BJ (cell line): ENCODE data around the gene HOMER1. TPM values are rescaled to one million over a fixed set of nuclear protein-coding genes. Genes with fewer than 3 reads are reported as not detected.

Source experiments
- CTCF ChIA-PET: fragments of 350-600 bp; formaldehyde crosslinking; extraction: SDS; loops from one replicate; lab custom pipeline; 2021; ENCODE audit warnings: antibody characterized with exemption, inconsistent platforms; lab: Yijun Ruan, JAX
- POLR2A ChIA-PET: fragments of 300-600 bp; sonication (Branson Sonifier 250); formaldehyde crosslinking; extraction: SDS; loops from one replicate; lab custom pipeline; 2021; ENCODE audit warnings: antibody characterized with exemption; lab: Charles Lee
- DNase-seq: peaks from one replicate; pipeline ENCODE4 v3.0.0-alpha.2; 2011; ENCODE audit warnings: low read depth
- H3K27me3 ChIP-seq: 2 replicates; pipeline ENCODE4 v1.6.0; 2011; ENCODE audit warnings: low read length; ENCODE audit not compliant: control insufficient read depth, insufficient read depth
- H3K36me3 ChIP-seq: 2 replicates; pipeline ENCODE4 v1.5.1; 2011; ENCODE audit warnings: low read length; ENCODE audit not compliant: control insufficient read depth, insufficient read depth
- H3K4me3 ChIP-seq: 2 replicates; pipeline ENCODE4 v1.5.1; 2011; ENCODE audit warnings: low read depth, mild to moderate bottlenecking, control low read depth, low read length
- CTCF ChIP-seq: IDR thresholded peaks from 2 replicates; pipeline ENCODE4 v1.5.1; 2011; ENCODE audit warnings: low read depth, mild to moderate bottlenecking, control low read depth, inconsistent platforms, low read length, moderate library complexity; ENCODE audit not compliant: insufficient read depth
- polyA plus RNA-seq: library from polyadenylated mRNA; depleted of rRNA; stranded (reverse); fragments of >200 nt; gene quantifications from 2 replicates; pipeline ENCODE4 v1.2.3, GENCODE V29; 2011

HOMER1 gene
- polyA plus RNA-seq, 1 experiment: 1.2 TPM

- H3K27me3 ChIP-seq: no peaks in the 10 kb centered on the region
- CTCF ChIA-PET: interaction anchor here (0.8 kb wide), 1 partner anchor 27 kb away, joined by 3 read pairs; no protein-coding TSS in a partner anchor
- POLR2A ChIA-PET: no interaction called here
Measured at GRCh38 chr5:79487251-79487650, 26.7 kb downstream of the HOMER1 start.

GRCh38 chr5:79486116-79486515 lies 27.8 kb downstream of the HOMER1 start:
- H3K36me3 ChIP-seq: no peaks in the 10 kb centered on the region
- CTCF ChIA-PET: interaction anchor here (0.7 to 0.8 kb wide), 3 partner anchors 15 to 22 kb away, joined by 3 to 4 read pairs (median 3); no protein-coding TSS in a partner anchor
- POLR2A ChIA-PET: no interaction called here

More at GRCh38 chr5:79487251-79487650, 26.7 kb downstream of the HOMER1 start:
- TF ChIP-seq CTCF: no peak
- Histone ChIP-seq H3K36me3 (no peaks in the 10 kb centered on the region), H3K4me3 (no peak overlapping the region)
- DNase-seq: no peak

GRCh38 chr5:79484731-79485130 lies 29.2 kb downstream of the HOMER1 start:
- ChIA-PET CTCF (interaction anchor here (0.5 kb wide), 1 partner anchor 12 kb away, joined by 3 read pairs; no protein-coding TSS in a partner anchor), POLR2A (no interaction called here)
- Histone ChIP-seq H3K36me3 (no peaks in the 10 kb centered on the region), H3K27me3 (no peaks in the 10 kb centered on the region), H3K4me3 (no peak overlapping the region)
- DNase-seq: no peak
- no peak for TF ChIP-seq CTCF

More at GRCh38 chr5:79486116-79486515, 27.8 kb downstream of the HOMER1 start:
- TF ChIP-seq CTCF: no peak
- H3K27me3 ChIP-seq: no peaks in the 10 kb centered on the region
- DNase-seq: no peak
- H3K4me3 ChIP-seq: no peak overlapping the region

- Histone ChIP-seq H3K4me3 (no peak overlapping the region), H3K36me3 (no peaks in the 10 kb centered on the region), H3K27me3 (no peaks in the 10 kb centered on the region)
- ChIA-PET CTCF (interaction anchor here (0.7 to 0.9 kb wide), 2 partner anchors 11 to 456 kb away, joined by 3 to 4 read pairs; no protein-coding TSS in a partner anchor), POLR2A (no interaction called here)
- no peak for TF ChIP-seq CTCF
- DNase-seq: no peak
Measured at GRCh38 chr5:79481574-79481973, 32.4 kb downstream of the HOMER1 start.

- POLR2A ChIA-PET: interaction anchor here (0.5 kb wide), 1 partner anchor 241 kb away, joined by 7 read pairs; no protein-coding TSS in a partner anchor
- no peak for TF ChIP-seq CTCF
- Histone ChIP-seq H3K27me3 (no peaks in the 10 kb centered on the region), H3K36me3 (no peaks in the 10 kb centered on the region), H3K4me3 (no peak overlapping the region)
- CTCF ChIA-PET: interaction anchor here (0.9 kb wide), 1 partner anchor 11 kb away, joined by 3 read pairs; no protein-coding TSS in a partner anchor
- DNase-seq: no peak
Measured at GRCh38 chr5:79480991-79481390, 32.9 kb downstream of the HOMER1 start.
